NCI-H2196 treated with DMSO at 0.1 percent for 48 hours (cell line): ENCODE data around the gene BPIFB2.

Source experiments
- DNase-seq: peaks from one replicate; lab custom pipeline; 2025; ENCODE audit not compliant: unreplicated experiment; lab: John Stamatoyannopoulos, UW

BPIFB2 gene

DNA sequence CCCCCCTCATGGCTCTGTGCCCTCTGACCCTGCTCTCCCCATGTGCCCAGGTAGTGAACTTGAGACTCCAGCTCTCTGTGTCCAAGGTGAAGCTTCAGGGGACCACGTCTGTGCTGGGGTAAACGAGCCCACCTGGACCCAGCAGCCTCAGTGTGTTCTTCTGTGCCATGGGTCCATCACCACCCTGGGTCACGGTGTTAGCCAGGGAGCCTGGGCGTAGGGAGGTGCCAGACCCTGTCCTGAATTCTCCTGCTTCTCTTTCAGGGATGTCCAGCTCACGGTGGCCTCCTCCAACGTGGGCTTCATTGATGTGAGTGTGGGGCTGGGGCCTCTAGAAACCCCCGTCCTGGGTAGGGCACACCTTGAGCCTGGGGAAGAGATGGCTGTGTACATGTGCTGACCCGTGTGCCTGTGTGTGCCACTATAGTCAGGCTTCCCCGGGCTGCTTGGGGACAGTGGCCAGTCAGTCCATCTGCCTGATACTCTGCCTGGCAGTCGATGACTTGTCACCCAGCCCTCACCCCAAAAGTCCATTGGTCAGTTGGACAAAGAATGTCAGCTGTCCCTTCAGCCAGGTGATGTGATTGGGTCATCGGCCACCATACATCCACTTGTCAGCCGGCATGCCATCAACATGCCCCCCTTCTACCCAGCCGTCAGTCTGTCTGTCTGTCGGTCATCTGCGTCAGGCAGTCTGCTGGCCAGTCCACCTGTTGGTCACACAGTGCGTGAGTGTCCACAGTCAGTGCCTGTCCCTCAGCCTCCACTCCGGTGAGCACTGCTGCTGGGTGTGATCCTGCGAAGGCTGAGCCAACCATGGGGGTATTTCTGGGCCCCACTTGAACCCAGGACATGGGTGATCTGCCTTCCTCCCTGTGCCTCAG, 13.0 kb downstream of the BPIFB2 start:
- DNase-seq, result no peak

DNA sequence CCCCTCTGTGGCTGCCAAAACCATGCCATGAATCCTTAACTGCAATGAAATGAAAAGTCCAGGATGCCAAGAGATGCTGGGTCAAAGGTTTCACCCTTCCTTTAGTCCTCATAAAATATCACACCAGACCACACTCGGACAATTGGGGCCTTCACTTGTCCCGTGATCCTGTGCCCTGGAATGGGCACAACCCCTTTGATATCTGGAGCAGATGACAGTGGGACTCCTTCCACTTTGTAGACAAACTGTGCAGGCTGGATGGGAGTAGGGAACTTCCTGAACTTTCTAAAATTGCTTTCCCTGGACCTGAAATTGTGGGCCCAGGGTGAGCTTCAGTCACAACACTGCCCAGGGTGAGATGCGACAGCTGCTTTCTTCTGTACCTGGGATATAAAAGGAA, 14.4 kb downstream of the BPIFB2 start:
- DNase-seq, result no peak

DNA sequence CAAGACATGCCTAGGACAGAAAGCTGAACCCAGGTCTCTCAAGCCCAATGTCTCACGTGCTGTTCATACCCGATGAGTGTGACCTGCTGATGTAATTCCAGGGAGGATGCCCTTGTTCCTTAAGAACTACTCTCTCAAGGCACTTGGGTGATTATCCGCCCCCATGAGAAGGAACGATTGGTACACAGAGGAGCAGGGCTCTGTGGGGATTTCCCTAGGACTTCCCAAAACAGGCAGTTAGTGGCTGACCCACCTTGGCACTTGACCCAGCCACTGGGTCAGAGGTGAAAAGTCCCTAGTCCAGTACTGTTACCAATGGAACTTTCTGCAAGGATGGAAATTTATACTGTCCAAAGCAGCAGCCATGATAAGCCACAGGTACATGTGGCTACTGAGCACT, 14.8 kb downstream of the BPIFB2 start:
- DNase-seq, result no peak

DNA sequence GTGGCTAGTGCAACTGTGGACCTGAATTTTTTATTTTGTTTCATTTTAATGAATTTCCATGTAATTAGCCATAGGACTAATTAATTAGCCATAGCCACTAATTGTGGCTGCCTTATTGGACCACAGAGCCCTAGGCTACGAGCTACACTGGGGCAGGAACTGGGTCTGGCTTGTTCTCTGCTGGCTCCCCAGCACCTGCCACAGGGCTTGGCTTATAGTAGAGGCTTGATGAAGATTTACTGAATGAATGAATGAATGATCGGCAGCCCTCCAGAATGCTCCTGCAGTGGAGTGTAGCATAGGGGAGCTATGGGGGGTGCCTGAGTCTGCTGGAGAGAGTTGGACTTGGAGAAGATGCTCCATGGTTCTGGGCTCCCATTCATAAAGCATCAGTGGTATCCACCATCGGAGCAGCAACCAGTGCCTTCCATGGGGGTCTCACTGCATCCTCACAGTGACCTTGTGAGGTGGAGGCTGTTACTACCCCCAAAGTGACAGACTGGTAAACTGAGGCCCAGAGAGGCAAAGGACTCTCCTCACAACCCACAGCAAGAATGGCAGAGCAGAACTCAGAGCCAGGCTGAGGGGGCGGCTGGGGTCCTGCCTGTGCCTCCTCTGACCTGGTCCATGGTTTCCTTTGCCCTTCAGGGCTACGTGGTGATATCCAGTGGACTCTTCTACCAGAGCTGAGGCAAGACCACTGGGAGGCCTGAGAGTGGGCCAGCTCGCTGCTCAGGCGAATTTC, 15.4 kb downstream of the BPIFB2 start:
- no peak for DNase-seq

DNA sequence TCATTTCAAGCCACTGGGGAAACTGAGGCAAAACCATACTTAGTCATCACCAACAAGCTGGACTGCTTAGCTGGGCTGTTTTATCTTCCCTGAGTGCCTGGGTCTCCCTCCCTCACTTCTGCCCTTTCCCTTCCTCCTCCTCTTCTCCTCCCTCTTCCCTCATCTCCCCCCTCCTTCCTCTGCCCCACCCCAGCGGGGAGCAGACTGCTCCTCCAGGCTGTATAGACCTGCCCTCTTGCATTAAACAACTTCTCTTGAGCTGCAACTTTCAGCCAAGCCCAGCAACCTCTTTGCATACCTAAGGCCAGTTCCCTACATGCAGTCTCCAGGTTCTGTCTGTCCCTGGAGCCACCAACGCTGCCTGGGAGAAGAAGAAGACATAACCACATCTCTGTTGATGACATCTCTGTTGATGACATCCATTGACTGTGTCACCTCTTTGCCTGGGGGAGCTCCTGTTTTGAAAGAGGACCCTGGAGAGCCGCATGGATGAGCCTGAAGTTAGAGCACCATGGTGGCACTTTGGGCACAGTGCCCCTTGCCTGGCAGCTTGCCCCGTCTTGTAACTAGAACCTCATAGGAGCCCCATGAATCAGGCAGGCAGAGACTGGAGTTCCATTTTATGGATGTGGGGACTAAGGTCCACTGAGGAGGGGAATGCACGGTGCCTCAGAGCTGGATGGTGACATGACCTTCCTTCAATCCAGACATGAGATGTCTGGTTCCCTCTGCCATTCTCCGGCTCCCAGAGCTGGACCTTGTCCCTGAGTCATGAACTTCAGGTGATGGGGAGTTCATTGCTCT, 16.1 kb downstream of the BPIFB2 start:
- DNase-seq, result no peak

DNA sequence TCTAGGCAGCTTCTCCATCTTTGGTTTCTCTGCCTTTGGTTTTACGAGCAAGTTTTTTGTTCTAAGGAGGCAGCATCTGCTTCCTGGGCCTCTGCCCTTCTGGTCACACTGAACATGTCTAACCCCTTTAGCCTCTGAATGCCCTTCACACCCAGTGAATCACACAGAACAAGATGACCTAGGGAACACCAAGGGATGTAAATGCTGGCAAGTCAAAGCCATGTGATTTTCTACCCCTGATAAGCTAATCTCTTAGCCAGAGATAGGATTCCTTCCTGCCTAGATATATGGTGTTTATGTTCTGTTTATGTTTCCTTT, 16.7 kb downstream of the BPIFB2 start:
- no peak for DNase-seq

DNA sequence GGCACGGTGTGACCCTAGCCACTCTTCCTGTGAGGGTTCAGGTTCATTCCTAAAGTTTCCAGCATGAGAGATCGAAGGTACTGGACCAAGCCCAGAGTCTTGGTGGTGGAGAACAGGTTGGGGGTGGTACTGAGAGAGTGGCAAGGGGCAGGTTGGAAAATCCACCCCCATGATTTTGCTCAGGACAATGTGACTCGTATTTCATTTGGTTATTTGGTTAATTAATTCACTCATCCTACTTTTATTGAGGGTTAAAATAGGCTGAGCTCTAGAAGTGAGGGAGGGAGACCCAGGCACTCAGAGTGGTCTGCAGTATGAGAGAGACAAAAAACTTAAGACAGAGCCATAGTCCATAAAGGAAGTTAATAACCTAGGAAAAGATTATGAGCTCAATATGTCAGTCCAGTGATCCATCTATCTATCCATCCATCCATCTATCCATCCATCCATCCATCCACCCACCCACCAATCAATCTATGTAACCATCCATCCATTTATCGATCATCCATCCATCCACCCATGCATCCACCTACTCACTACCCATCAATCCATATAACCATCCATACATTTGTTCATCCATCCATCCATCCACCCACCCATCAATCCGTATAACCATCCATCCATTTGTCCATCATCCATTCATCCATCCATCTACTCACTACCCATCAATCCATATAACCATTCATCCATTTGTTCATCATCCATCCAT, 17.3 kb downstream of the BPIFB2 start:
- no peak for DNase-seq

DNA sequence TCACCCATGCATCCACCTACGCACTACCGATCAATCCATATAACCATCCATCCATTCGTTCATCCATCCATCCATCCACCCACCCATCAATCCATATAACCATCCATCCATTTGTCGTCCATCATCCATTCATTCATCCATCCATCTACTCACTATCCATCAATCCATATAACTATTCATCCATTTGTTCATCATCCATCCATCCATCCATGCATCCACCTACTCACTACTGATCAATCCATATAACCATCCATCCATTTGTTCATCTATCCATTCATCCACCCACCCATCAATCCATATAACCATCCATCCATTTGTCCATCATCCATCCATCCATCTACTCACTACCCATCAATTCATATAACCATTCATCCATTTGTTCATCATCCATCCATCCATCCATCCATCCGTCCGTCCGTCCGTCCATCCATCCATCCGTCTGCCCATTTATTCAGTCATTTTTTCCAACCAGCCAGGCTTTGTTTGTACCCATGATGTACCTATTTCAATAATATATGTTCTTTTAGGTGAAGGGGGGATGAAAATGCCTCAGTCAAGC, 17.9 kb downstream of the BPIFB2 start:
- DNase-seq, result no peak

DNA sequence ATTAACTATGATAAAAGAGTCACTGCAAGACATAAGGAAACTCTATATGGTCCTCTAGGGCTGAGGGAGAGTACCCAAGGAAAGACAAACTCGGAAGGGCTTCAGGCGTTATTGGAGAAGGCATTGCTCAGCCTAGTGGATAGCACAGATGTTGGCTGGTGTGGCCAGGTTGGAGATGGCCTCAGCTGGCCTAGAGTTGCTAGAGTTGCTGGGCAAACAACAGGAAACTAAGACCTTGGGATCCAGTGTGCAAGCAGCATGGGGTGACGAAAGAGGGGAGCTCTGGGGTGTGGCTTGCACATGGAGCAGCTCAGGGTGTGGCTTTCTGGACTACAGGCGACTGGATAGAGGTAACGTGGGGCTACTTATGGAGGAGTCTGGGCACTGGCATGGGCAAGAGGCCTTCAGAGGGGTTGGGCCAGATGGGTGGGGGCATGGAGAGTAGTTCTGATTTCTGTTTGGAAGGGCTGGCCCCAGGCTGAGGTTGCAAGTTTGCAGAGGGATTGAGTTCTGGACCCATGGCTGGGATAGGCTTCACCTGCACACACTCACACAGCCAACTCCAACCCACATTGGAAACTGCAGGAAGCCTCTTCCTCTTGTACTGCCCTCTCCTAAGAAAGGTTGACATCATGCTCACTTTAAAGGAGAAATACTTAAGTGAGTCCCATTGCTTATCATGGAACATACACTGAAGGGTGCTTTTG, 18.7 kb downstream of the BPIFB2 start:
- DNase-seq, result no peak

DNA sequence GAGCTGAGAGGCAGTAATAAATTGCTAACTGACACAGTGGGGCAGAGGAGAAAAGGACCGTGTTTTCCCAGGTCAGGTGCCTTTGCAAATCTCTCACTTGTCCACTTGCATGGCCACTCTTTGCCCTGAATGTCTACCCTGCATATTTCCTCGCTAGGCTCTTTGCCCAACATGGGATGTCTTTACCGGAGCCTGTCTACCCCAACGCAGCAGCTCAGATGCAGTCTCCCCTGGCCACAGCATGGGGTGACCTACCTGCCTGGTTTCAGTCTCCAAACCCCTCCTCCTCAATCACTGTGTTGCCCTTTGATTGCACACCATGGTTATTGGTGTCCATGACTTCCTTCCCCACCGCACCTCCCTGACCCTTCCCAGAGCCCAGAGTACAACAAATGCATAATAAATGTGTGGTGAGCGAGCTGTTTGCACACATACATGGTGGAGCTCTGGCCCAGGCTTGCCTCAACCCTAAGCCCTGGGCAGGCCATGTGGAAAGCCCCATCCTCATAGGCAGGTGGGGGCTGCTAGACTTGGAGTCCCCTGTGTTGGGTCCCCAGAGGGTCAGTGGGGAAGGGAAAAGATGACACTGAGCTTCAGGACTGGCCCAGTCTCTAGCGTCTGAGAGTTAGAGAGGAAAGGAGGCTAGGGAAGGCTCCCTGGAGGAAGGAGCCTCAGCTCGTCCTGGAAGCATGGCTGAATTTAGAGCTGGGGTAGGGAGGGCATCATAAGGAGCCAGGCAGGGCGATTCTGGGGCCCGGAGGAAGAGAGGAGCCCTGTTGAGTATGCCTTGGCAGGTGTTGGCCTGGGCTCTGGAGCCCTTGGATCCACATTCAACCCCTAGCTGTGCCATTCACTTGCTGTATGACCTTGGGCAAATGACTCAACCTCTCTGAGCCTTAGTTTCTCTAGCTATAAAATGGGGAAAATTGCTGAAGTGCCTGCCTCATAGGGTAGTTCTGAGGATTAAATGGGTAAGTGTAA, 19.6 kb downstream of the BPIFB2 start:
- no peak for DNase-seq

DNA sequence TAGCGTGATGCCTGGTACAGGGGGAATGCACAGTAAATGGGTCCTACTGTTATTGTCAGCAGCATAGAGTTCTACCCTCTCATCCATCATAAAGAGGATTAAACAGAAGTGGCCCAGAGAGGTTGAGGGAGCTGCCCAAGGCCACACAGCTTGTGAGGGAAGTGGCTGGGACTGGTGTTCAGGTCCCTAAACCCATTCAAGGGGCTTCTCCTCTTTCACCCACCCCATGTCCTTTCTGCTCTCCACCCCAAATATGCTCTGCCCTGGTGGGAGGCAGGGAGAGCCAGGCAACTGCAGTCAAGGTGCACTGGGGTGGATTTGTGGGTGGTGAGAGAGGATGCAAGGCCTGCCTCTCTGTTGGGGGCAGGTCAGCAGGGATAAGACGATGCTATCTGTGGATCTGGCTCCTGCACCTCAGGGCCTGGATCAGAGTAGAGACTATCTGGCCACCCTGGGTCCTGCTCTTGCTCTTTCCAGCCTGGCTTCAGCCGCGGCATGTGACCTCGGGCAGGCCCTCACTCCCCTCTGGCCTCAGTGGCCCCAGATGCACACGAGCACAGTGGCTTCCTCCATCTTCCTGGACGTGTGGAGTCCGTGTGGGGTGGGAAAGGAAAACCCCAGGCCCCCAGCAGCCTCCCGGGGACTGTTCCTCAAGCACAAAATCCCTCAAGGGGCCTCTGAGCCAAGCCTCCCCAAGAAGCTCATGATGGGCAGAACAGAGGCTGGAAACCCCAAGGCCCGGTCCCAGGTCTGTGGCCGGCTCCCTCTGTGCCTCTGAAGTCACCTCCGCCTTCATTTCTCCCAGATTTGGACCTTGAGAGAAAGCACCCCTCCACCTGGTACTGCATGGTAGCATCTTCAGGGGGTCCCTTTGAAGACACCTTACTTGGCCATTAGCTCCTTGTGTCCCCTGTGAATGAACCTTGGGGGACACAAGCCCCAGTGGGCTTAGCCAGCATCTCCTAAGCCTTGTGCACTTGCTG, 20.6 kb downstream of the BPIFB2 start:
- no peak for DNase-seq

DNA sequence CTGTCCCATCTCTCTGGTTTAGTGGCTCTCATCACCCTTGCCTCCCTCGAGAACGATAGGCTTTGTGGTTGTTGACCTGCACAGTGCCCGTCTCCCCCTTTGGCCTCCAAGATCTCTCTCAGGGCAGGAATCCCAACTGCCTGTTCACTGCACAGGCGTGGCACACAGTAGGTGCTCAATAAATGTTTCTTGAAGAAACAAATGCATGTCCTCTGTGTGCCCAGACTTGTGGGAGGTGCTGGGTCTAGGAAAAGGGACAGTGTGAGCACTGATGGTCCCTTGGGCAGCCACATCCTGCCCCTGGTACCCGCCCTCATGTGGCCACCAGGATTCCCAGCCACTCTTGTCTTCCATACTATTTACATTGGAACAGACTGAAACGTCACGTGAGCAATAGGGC, 21.4 kb downstream of the BPIFB2 start:
- DNase-seq, result no peak

DNA sequence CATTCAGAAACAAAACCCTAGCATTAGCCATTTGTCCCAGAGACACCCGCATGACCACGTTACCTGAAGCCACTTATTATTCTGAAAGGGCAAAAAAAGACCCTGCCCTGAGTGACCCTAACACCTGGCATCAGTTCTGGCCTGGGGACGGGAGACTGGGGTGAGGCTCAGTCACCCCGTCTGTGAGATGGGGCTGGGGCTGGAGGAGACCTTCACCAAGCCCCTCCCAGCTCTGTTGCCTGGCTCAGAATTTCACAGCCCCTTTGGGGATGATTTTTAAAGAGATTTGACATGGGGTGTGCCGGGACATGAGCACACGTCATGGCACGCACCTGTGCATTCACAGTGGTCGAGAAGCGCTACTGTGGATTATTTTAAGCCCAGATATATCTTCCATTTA, 22.6 kb downstream of the BPIFB2 start:
- no peak for DNase-seq

DNA sequence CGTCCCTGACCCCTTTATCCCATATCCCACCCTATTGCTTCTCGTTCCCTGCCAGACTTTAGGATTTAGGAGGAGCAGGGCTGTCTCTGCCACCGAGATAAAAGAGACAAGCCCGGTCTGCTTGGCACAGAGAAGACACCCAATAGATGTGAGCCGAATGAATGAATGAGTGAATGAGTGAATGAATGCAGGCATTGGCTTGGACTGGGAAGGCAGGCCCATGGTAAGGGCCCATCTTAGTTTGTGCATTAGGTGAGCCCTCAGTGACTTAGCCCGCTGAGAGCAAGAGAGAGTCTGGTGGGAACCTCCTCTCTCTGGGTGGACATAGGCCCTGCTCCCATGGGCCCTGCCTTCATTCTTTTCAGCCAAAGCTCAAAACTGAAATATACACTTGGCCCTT, 23.1 kb downstream of the BPIFB2 start:
- DNase-seq, result no peak

DNA sequence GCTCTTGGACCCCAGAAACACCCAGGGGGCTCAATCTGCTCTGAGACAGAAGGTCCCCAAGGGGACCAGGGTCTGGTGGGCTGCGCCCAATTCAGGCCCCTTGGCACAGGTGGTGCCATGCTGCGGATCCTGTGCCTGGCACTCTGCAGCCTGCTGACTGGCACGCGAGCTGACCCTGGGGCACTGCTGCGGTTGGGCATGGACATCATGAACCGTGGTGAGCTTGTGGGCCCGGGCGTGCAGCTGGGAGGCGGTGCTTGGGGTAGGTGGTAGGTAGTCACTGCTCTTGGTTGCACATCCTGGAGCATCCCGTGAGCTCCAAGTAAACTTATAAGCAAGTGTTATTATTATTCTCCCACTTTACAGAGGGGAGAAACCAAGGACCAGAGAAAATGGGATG, 24.0 kb downstream of the BPIFB2 start, which contains the start of gene BPIFB6:
BPIFB6 (plus strand) TSS at position 118 of the 400 bp plus-strand sequence; CDS start at position 118, 0 bp downstream.
- no peak for DNase-seq

DNA sequence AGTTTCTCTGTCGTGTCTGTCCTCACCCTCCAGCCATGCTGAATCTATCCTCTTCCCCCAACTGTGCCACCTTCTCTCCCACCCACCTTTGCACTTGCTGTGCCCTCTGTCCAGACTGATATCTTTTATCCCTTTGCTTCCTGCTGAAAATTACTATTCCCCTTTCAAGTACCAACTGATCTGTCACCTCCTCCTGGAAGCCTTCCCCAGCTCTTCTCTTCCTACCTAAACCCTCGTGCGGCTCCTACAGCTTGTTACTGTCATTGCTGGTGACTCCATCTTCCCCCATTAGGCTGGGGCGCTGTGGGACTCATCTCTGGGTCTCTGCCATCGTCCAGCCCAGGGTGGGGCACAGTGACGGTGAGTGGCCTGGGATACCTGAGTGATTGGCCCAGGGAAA, 25.1 kb downstream of the BPIFB2 start:
- DNase-seq, result no peak

DNA sequence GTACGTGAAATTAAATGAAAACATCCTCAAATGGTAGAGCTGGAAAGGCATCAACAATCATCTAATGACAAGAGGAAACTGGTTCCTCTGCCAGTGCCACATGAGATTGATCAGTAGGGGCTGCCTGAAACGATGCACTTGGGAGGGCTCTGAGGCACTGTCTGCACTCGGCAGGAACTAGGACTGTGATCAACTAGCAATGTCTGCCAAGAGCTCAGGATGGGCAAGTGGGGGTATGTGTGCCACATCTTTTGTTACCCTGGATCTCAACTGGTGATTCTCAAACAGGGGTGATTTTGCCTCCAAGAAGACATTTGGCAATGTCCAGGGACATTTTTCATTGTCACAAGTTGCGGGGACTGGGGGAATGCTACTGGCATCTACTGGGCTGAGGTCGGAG, 25.9 kb downstream of the BPIFB2 start:
- no peak for DNase-seq

DNA sequence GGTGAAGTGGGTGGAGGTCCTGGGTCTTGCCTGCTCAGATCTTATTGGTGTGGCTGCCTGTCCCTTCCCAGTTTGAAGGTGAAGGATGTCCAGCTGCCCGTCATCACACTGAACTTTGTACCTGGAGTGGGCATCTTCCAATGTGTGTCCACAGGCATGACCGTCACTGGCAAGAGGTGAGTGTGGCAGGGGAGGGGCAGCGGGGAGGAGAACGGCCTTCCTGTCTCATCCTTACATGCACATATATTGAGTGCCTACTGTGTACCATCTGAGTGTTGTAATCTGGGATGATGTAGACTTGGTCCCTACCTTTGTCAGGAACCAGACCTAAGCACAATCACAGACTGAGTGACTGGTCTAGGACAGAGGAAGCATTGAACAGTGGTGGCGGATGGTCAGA, 26.6 kb downstream of the BPIFB2 start:
- DNase-seq, result no peak
